H9 (cell line): Measurements from ENCODE around the gene MAP3K20. TPM values are rescaled to one million over a fixed set of nuclear protein-coding genes. Genes with fewer than 3 reads are reported as not detected.

Experiments
- DNase-seq: peaks from one replicate; pipeline ENCODE4 v3.0.0-alpha.2; 2017
- H2AFZ ChIP-seq: one replicate; pipeline ENCODE4 v1.6.1; 2013; ENCODE audit warnings: mild to moderate bottlenecking, low read length, control low read depth, moderate library complexity
- H2AK5ac ChIP-seq: 2 replicates; pipeline ENCODE4 v1.6.1; 2013; ENCODE audit warnings: low read length, control low read depth, mixed read lengths; ENCODE audit not compliant: insufficient read length
- H2BK120ac ChIP-seq: one replicate; pipeline ENCODE4 v1.6.1; 2013; ENCODE audit warnings: low read depth, mild to moderate bottlenecking, low read length, control low read depth, inconsistent platforms; ENCODE audit not compliant: poor library complexity, severe bottlenecking
- H2BK12ac ChIP-seq: 2 replicates; pipeline ENCODE4 v1.6.1; 2013; ENCODE audit warnings: low read length, control low read depth, mixed read lengths, low read depth; ENCODE audit not compliant: insufficient read length
- H2BK15ac ChIP-seq: 2 replicates; pipeline ENCODE4 v1.6.1; 2013; ENCODE audit warnings: low read depth, low read length, control low read depth
- H2BK20ac ChIP-seq: one replicate; pipeline ENCODE4 v1.6.1; 2013; ENCODE audit warnings: low read depth, mild to moderate bottlenecking, low read length, control low read depth, inconsistent platforms; ENCODE audit not compliant: poor library complexity, severe bottlenecking
- H2BK5ac ChIP-seq: 2 replicates; pipeline ENCODE4 v1.6.1; 2013; ENCODE audit warnings: low read length, control low read depth, mixed read lengths; ENCODE audit not compliant: insufficient read length
- H3K14ac ChIP-seq: 2 replicates; pipeline ENCODE4 v1.6.1; 2013; ENCODE audit warnings: low read length, control low read depth; ENCODE audit not compliant: insufficient read depth
- H3K18ac ChIP-seq: 2 replicates; pipeline ENCODE4 v1.6.1; 2013; ENCODE audit warnings: low read depth, mild to moderate bottlenecking, mixed read lengths, low read length, control low read depth; ENCODE audit not compliant: insufficient read length
- H3K23ac ChIP-seq: 2 replicates; pipeline ENCODE4 v1.6.1; 2013; ENCODE audit warnings: low read length, control low read depth, mixed read lengths, low read depth; ENCODE audit not compliant: insufficient read length
- H3K23me2 ChIP-seq: 2 replicates; pipeline ENCODE4 v1.6.1; 2013; ENCODE audit warnings: low read depth, mild to moderate bottlenecking, mixed read lengths, low read length, control low read depth; ENCODE audit not compliant: insufficient read length, poor library complexity, severe bottlenecking
- H3K27ac ChIP-seq: 2 replicates; pipeline ENCODE4 v1.5.1; 2013; ENCODE audit warnings: low read length, control low read depth, mixed read lengths, low read depth; ENCODE audit not compliant: insufficient read length
- H3K27me3 ChIP-seq: 2 replicates; pipeline ENCODE4 v1.6.1; 2013; ENCODE audit warnings: low read length, control low read depth, inconsistent platforms; ENCODE audit not compliant: insufficient read depth
- H3K4ac ChIP-seq: 2 replicates; pipeline ENCODE4 v1.6.1; 2013; ENCODE audit warnings: low read depth, mild to moderate bottlenecking, control low read depth, inconsistent platforms, low read length, moderate library complexity
- H3K4me1 ChIP-seq: 2 replicates; pipeline ENCODE4 v1.6.1; 2013; ENCODE audit warnings: low read length, control low read depth, inconsistent platforms; ENCODE audit not compliant: insufficient read depth
- H3K4me2 ChIP-seq: 2 replicates; pipeline ENCODE4 v1.6.1; 2013; ENCODE audit warnings: low read length, control low read depth, mixed read lengths; ENCODE audit not compliant: insufficient read length, insufficient read depth
- H3K56ac ChIP-seq: 2 replicates; pipeline ENCODE4 v1.6.1; 2013; ENCODE audit warnings: low read depth, mild to moderate bottlenecking, mixed read lengths, low read length, control low read depth; ENCODE audit not compliant: insufficient read length
- H3K79me1 ChIP-seq: 2 replicates; pipeline ENCODE4 v1.6.1; 2013; ENCODE audit warnings: low read depth, mild to moderate bottlenecking, moderate library complexity, low read length, control low read depth, inconsistent platforms; ENCODE audit not compliant: insufficient read depth, poor library complexity, severe bottlenecking
- H3K79me2 ChIP-seq: 2 replicates; pipeline ENCODE4 v1.6.1; 2013; ENCODE audit warnings: low read length, control low read depth, inconsistent platforms; ENCODE audit not compliant: insufficient read depth
- H3K9ac ChIP-seq: 2 replicates; pipeline ENCODE4 v1.6.1; 2013; ENCODE audit warnings: low read length, control low read depth, mixed read lengths; ENCODE audit not compliant: insufficient read length; ENCODE audit errors: extremely low read depth
- H3K9me3 ChIP-seq: one replicate; pipeline ENCODE4 v1.6.1; 2013; ENCODE audit warnings: low read depth, low read length, inconsistent platforms; ENCODE audit not compliant: control insufficient read depth
- H3T11ph ChIP-seq: one replicate; pipeline ENCODE4 v1.6.1; 2013; ENCODE audit warnings: mild to moderate bottlenecking, low read length, control low read depth, inconsistent platforms
- H4K20me1 ChIP-seq: one replicate; pipeline ENCODE4 v1.6.1; 2013; ENCODE audit not compliant: control insufficient read depth, insufficient read length, insufficient read depth
- H4K5ac ChIP-seq: 2 replicates; pipeline ENCODE4 v1.6.1; 2013; ENCODE audit warnings: low read depth, mild to moderate bottlenecking, mixed read lengths, low read length, control low read depth; ENCODE audit not compliant: insufficient read length
- H4K8ac ChIP-seq: replicated peaks from 2 replicates; pipeline ENCODE4 v1.6.1; 2013; ENCODE audit warnings: low read length, control low read depth, mixed read lengths, low read depth; ENCODE audit not compliant: insufficient read length
- H4K91ac ChIP-seq: 2 replicates; pipeline ENCODE4 v1.6.1; 2013; ENCODE audit warnings: low read depth, mild to moderate bottlenecking, moderate library complexity, mixed read lengths, low read length, control low read depth; ENCODE audit not compliant: insufficient read length
- H3K27ac Mint-ChIP-seq, 3 experiments: 2 replicates in 2 of 3; 3 replicates in 1 of 3; pipeline ENCODE4 v1.8.0; 2020 to 2021; ENCODE audit warnings: mixed read lengths in 3 of 3, mild to moderate bottlenecking in 1 of 3, moderate library complexity in 1 of 3
- H3K27me3 Mint-ChIP-seq: 2 replicates; pipeline ENCODE4 v1.8.0; 2021; ENCODE audit warnings: low read depth, mild to moderate bottlenecking, moderate library complexity, mixed read lengths
- H3K36me3 Mint-ChIP-seq, 3 experiments: 2 replicates in 2 of 3; 3 replicates in 1 of 3; pipeline ENCODE4 v1.8.0; 2020 to 2021; ENCODE audit warnings: low read depth in 3 of 3, mixed read lengths in 3 of 3; ENCODE audit not compliant: insufficient read depth in 1 of 3
- H3K4me1 Mint-ChIP-seq, 2 experiments: 2 replicates each; pipeline ENCODE4 v1.8.0; 2020; ENCODE audit warnings: mixed read lengths in 2 of 2
- H3K4me3 Mint-ChIP-seq, 2 experiments: 2 replicates in 1 of 2; 3 replicates in 1 of 2; pipeline ENCODE4 v1.8.0; 2020 to 2021; ENCODE audit warnings: mild to moderate bottlenecking in 2 of 2, mixed read lengths in 2 of 2, moderate library complexity in 1 of 2
- H3K9me3 Mint-ChIP-seq, 2 experiments: 2 replicates in 1 of 2; 3 replicates in 1 of 2; pipeline ENCODE4 v1.8.0; 2020; ENCODE audit warnings: mild to moderate bottlenecking in 2 of 2, mixed read lengths in 2 of 2, moderate library complexity in 1 of 2
- WGBS: extraction: QIAGEN DNeasy Blood & Tissue Kit; methylation state at CpG from one replicate; pipeline ENCODE4 v1.1.7; 2013; ENCODE audit warnings: missing lambda C conversion rate, low lambda C conversion rate, mixed read lengths; ENCODE audit not compliant: insufficient read length; ENCODE audit errors: extremely low coverage; 5-methylcytosine and 5-hydroxymethylcytosine counted together
- total RNA-seq: library from RNA; stranded (reverse); gene quantifications from 2 replicates; pipeline ENCODE4 v1.2.1, GENCODE V29; 2021
- TF ChIP-seq, protein P1 (sequence below): fragments of 200-600 bp; sonication (generic); conservative IDR thresholded peaks from 3 replicates; pipeline ENCODE4 v1.8.0; 2021; ENCODE audit warnings: antibody characterized with exemption, mild to moderate bottlenecking

The MAP3K20 gene
- total RNA-seq, 1 experiment from 2014 or later = 8.7 TPM

DNA sequence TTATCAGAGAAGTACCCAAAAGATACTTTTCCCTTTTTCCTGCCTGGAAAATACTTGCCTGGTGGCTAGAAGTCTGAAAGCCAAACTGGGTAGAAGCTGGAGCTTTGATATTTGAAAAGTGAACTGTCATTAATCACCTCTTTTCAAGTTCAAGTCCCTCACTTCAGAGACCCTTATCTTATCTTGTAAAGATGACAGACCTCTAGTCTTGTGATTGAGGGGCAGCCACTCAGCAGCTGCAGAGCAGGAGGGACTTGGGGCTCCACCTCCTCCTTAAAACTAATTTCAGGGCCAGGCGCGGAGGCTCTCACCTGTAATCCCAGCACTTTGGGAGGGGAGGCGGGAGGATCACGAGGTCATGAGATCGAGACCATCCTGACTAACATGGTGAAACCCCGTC lies 214.9 kb downstream of the MAP3K20 start:
- H2BK12ac ChIP-seq = no peak overlapping the region
- peaks cover 0 to 14% (median 3%) of the 10 kb centered on the region in 3 experiments; a peak in 5 of 7 replicates for H3K36me3 Mint-ChIP-seq
- no peak overlapping the region for H3K4me2 ChIP-seq
- H3K79me1 ChIP-seq = no peaks in the 10 kb centered on the region
- H2BK5ac ChIP-seq = no peak overlapping the region
- no peak for DNase-seq
- H3K4ac ChIP-seq = no peak overlapping the region
- no peaks in the 10 kb centered on the region for H3K9me3 ChIP-seq
- H3K27ac ChIP-seq = no peak overlapping the region
- no peak overlapping the region for H3T11ph ChIP-seq
- H4K8ac ChIP-seq = no peak overlapping the region
- WGBS = no CpG with 5 or more reads among the region's 6 CpGs
- H3K9me3 Mint-ChIP-seq = peaks cover 5 to 11% of the 10 kb centered on the region in 2 experiments
- H3K23me2 ChIP-seq = no peaks in the 10 kb centered on the region
- no peak overlapping the region for H3K14ac ChIP-seq
- no peak overlapping the region for H2AK5ac ChIP-seq
- no peak overlapping the region for H2BK20ac ChIP-seq
- no peak overlapping the region for H2BK120ac ChIP-seq
- no peaks in the 10 kb centered on the region for H3K27me3 ChIP-seq
- H3K4me1 ChIP-seq = no peaks in the 10 kb centered on the region
- H3K4me1 Mint-ChIP-seq = peaks cover 0 to 8% of the 10 kb centered on the region in 2 experiments; a peak in 1 of 4 replicates
- H3K4me3 Mint-ChIP-seq = no peak overlapping the region
- no peak overlapping the region for H3K18ac ChIP-seq
- no peak overlapping the region for H2BK15ac ChIP-seq
- no peak overlapping the region for H4K91ac ChIP-seq
- H3K9ac ChIP-seq = no peak overlapping the region
- H3K27me3 Mint-ChIP-seq = no peaks in the 10 kb centered on the region
- H3K79me2 ChIP-seq = no peaks in the 10 kb centered on the region
- H4K5ac ChIP-seq = no peak overlapping the region
- H3K56ac ChIP-seq = no peak overlapping the region
- TF ChIP-seq, protein P1, sequence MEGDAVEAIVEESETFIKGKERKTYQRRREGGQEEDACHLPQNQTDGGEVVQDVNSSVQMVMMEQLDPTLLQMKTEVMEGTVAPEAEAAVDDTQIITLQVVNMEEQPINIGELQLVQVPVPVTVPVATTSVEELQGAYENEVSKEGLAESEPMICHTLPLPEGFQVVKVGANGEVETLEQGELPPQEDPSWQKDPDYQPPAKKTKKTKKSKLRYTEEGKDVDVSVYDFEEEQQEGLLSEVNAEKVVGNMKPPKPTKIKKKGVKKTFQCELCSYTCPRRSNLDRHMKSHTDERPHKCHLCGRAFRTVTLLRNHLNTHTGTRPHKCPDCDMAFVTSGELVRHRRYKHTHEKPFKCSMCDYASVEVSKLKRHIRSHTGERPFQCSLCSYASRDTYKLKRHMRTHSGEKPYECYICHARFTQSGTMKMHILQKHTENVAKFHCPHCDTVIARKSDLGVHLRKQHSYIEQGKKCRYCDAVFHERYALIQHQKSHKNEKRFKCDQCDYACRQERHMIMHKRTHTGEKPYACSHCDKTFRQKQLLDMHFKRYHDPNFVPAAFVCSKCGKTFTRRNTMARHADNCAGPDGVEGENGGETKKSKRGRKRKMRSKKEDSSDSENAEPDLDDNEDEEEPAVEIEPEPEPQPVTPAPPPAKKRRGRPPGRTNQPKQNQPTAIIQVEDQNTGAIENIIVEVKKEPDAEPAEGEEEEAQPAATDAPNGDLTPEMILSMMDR = no peak
- H3K27ac Mint-ChIP-seq = no peak overlapping the region
- no peak overlapping the region for H3K23ac ChIP-seq
- no peak overlapping the region for H2AFZ ChIP-seq
- no peaks in the 10 kb centered on the region for H4K20me1 ChIP-seq
